Breast epithelium (tissue), 3 donors: Measurements from ENCODE around the gene FOXD1.

Source experiments
- CTCF ChIP-seq, 3 donors: fragments of 450-650 bp; IDR thresholded peaks; one replicate each; pipeline ENCODE4 v1.5.1; 2016 to 2017; ENCODE audit warnings: antibody characterized with exemption in 3 of 3, mild to moderate bottlenecking in 3 of 3, moderate library complexity in 3 of 3
- POLR2A ChIP-seq: fragments of 450-650 bp; IDR thresholded peaks from one replicate; pipeline ENCODE4 v1.6.1; 2016; ENCODE audit warnings: antibody characterized with exemption, mild to moderate bottlenecking, moderate library complexity

DNA sequence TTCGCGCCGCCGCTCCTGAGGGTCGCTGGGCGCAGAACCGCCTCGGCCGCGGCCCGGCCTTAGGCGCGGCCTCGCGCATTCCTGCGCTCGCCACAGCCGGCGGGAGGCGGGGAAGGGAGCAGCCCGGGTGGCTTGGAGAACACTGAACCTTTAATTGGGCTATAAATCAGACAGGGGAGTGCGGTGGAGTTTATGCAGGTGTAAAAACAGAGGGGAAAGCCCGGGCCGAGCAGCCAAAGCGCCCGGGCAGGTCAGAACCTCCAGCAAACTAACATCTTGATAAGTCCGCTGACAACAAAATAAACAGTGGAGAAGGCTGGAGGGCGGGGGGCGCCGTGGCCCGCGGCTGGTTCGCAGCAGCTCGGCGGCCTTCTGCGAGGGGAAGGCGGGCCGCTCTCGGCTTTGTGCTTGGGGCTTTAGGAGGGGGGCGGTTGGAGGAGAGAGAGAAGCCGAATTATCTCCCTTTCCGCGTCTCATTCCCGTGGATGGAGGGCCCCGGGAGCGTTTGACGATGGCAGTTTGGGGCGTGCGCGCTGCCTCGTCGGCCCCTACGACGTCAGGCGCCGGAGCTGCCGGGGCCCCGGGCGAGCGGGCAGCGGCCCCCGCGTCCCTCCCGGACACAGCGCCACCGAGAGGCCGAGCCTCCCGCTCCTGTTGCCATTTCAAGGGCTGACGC, 11.3 kb downstream of the FOXD1 start:
- TF ChIP-seq CTCF (IDR thresholded peaks at IDR 0.05) (no peak), POLR2A (no peak)
